ENCODE results near the gene ZNF460. TPM values are rescaled to one million over a fixed set of nuclear protein-coding genes. Genes with fewer than 3 reads are reported as not detected.

ZNF460 gene
- total and polyA plus RNA-seq, 4 experiments from 2014 or later, result 4.4 to 69.6 (median 32.5) TPM

GRCh38 chr19:57293719-57294118 lies 13.4 kb downstream of the ZNF460 start:
- Mint-ChIP-seq H3K36me3 (peaks cover 87 to 89% of the 10 kb centered on the region in 2 donors), H3K4me3 (no peak overlapping the region), H3K27me3 (no peaks in the 10 kb centered on the region), H3K27ac (peak overlapping the region in 1 of 7 donors; percentile 32), H3K4me1 (peaks cover 7 to 17% (median 10%) of the 10 kb centered on the region in 4 donors), H3K9me3 (peaks cover 10 to 83% (median 61%) of the 10 kb centered on the region in 8 donors)
- Histone ChIP-seq H3K4me1 (ENCODE audit: insufficient read depth, low read length) (no peaks in the 10 kb centered on the region), H3K27ac (ENCODE audit: low read depth, low read length) (no peak overlapping the region), H3K27me3 (ENCODE audit: insufficient read depth, low read length) (no peaks in the 10 kb centered on the region), H3K9me3 (ENCODE audit: control insufficient read depth in 1 of 2, low read length in 2 of 2) (peaks cover 4 to 20% of the 10 kb centered on the region in 2 donors), H3K4me3 (ENCODE audit: low read length in 2 of 2) (no peak overlapping the region), H3K36me3 (ENCODE audit: insufficient read depth, low read length) (peaks cover 43% of the 10 kb centered on the region)
- CTCF ChIA-PET (ENCODE audit: partially characterized antibody), result no interaction called here
- POLR2A ChIA-PET (ENCODE audit: partially characterized antibody), result no interaction called here
- intact Hi-C loops (cut with micrococcal nuclease), result no loop called here
- DNase-seq, result no peak

GRCh38 chr19:57302020-57302465 lies 21.8 kb downstream of the ZNF460 start:
- Mint-ChIP-seq H3K27ac (no peak overlapping the region), H3K4me1 (peaks cover 0 to 16% (median 6%) of the 10 kb centered on the region in 4 donors), H3K9me3 (peaks cover 0 to 31% (median 11%) of the 10 kb centered on the region in 8 donors), H3K4me3 (no peak overlapping the region), H3K27me3 (no peaks in the 10 kb centered on the region), H3K36me3 (peaks cover 44 to 52% of the 10 kb centered on the region in 2 donors)
- H3K4me3 ChIP-seq (ENCODE audit: low read length in 2 of 2), result no peak overlapping the region
- H3K27ac ChIP-seq (ENCODE audit: low read depth, low read length), result no peak overlapping the region
- no peaks in the 10 kb centered on the region for H3K27me3 ChIP-seq (ENCODE audit: insufficient read depth, low read length)
- no peak for DNase-seq
- H3K36me3 ChIP-seq (ENCODE audit: insufficient read depth, low read length), result peaks cover 9% of the 10 kb centered on the region
- intact Hi-C loops (cut with micrococcal nuclease), result no loop called here
- no peaks in the 10 kb centered on the region for H3K9me3 ChIP-seq (ENCODE audit: control insufficient read depth in 1 of 2, low read length in 2 of 2)
- POLR2A ChIA-PET (ENCODE audit: partially characterized antibody), result no interaction called here
- H3K4me1 ChIP-seq (ENCODE audit: insufficient read depth, low read length), result no peaks in the 10 kb centered on the region
- CTCF ChIA-PET (ENCODE audit: partially characterized antibody), result no interaction called here

- intact Hi-C loops (cut with micrococcal nuclease), result no loop called here
- Mint-ChIP-seq H3K27me3 (no peaks in the 10 kb centered on the region), H3K9me3 (peaks cover 0 to 25% (median 8%) of the 10 kb centered on the region in 8 donors), H3K4me1 (peaks cover 0 to 16% (median 4%) of the 10 kb centered on the region in 4 donors), H3K4me3 (no peak overlapping the region), H3K27ac (no peak overlapping the region), H3K36me3 (peaks cover 37 to 44% of the 10 kb centered on the region in 2 donors)
- ChIA-PET POLR2A (ENCODE audit: partially characterized antibody) (no interaction called here), CTCF (ENCODE audit: partially characterized antibody) (interaction anchor here (0.7 kb wide), 1 partner anchor 40 kb away, joined by 3 read pairs; no protein-coding TSS in a partner anchor)
- no peak overlapping the region for H3K4me3 ChIP-seq (ENCODE audit: low read length in 2 of 2)
- peaks cover 9% of the 10 kb centered on the region for H3K36me3 ChIP-seq (ENCODE audit: insufficient read depth, low read length)
- H3K4me1 ChIP-seq (ENCODE audit: insufficient read depth, low read length), result no peaks in the 10 kb centered on the region
- no peaks in the 10 kb centered on the region for H3K9me3 ChIP-seq (ENCODE audit: control insufficient read depth in 1 of 2, low read length in 2 of 2)
- no peak overlapping the region for H3K27ac ChIP-seq (ENCODE audit: low read depth, low read length)
- H3K27me3 ChIP-seq (ENCODE audit: insufficient read depth, low read length), result no peaks in the 10 kb centered on the region
- no peak for DNase-seq
These were observed 22.6 kb downstream of the ZNF460 start for GRCh38 chr19:57302727-57303401.

DNA sequence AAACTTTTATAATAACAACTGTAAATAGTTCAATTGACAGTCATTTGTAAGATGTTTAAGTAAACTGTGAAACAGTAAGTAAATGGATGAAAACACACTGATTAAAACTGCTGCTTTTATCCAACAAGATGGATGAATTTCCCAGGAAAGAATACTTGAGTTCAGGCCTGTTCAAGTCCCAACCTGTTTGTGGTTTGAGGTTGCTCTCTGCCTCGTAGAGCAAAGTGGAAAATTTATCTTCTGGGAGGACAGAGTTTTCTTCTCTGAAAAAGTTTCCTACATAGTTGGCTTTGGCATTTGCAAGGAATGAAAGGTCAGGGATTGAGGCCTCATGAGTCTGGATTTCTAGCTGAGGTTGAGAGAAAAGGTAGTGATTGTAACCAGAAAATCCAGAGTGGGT lies 24.8 kb downstream of the ZNF460 start:
- Mint-ChIP-seq H3K27me3 (no peaks in the 10 kb centered on the region), H3K4me1 (peaks cover 0 to 9% (median 4%) of the 10 kb centered on the region in 4 donors), H3K9me3 (peaks cover 2 to 28% (median 8%) of the 10 kb centered on the region in 8 donors), H3K36me3 (peaks cover 22 to 32% of the 10 kb centered on the region in 2 donors), H3K4me3 (no peak overlapping the region), H3K27ac (no peak overlapping the region)
- Histone ChIP-seq H3K4me3 (ENCODE audit: low read length in 2 of 2) (no peak overlapping the region), H3K36me3 (ENCODE audit: insufficient read depth, low read length) (peaks cover 9% of the 10 kb centered on the region), H3K9me3 (ENCODE audit: control insufficient read depth in 1 of 2, low read length in 2 of 2) (no peaks in the 10 kb centered on the region), H3K4me1 (ENCODE audit: insufficient read depth, low read length) (no peaks in the 10 kb centered on the region), H3K27me3 (ENCODE audit: insufficient read depth, low read length) (no peaks in the 10 kb centered on the region), H3K27ac (ENCODE audit: low read depth, low read length) (no peak overlapping the region)
- ChIA-PET CTCF (ENCODE audit: partially characterized antibody) (no interaction called here), POLR2A (ENCODE audit: partially characterized antibody) (no interaction called here)
- DNase-seq, result no peak
- intact Hi-C loops (cut with micrococcal nuclease), result no loop called here

GRCh38 chr19:57308514-57308913 lies 28.2 kb downstream of the ZNF460 start:
- POLR2A ChIA-PET (ENCODE audit: partially characterized antibody), result no interaction called here
- Mint-ChIP-seq H3K27me3 (peaks cover 0 to 1% of the 10 kb centered on the region in 2 donors), H3K9me3 (peaks cover 2 to 36% (median 10%) of the 10 kb centered on the region in 8 donors), H3K4me3 (no peak overlapping the region), H3K27ac (no peak overlapping the region), H3K36me3 (peaks cover 5 to 13% of the 10 kb centered on the region in 2 donors), H3K4me1 (peaks cover 0 to 4% (median under 1%) of the 10 kb centered on the region in 4 donors)
- no peak for DNase-seq
- no peak overlapping the region for H3K27ac ChIP-seq (ENCODE audit: low read depth, low read length)
- H3K4me3 ChIP-seq (ENCODE audit: low read length in 2 of 2), result no peak overlapping the region
- no peaks in the 10 kb centered on the region for H3K36me3 ChIP-seq (ENCODE audit: insufficient read depth, low read length)
- no peaks in the 10 kb centered on the region for H3K9me3 ChIP-seq (ENCODE audit: control insufficient read depth in 1 of 2, low read length in 2 of 2)
- CTCF ChIA-PET (ENCODE audit: partially characterized antibody), result no interaction called here
- intact Hi-C loops (cut with micrococcal nuclease), result no loop called here
- no peaks in the 10 kb centered on the region for H3K4me1 ChIP-seq (ENCODE audit: insufficient read depth, low read length)
- H3K27me3 ChIP-seq (ENCODE audit: insufficient read depth, low read length), result no peaks in the 10 kb centered on the region

- Mint-ChIP-seq H3K36me3 (peaks cover 0 to 11% of the 10 kb centered on the region in 2 donors), H3K9me3 (peaks cover 6 to 56% (median 20%) of the 10 kb centered on the region in 8 donors), H3K4me3 (no peak overlapping the region), H3K27me3 (peaks cover 9 to 15% of the 10 kb centered on the region in 2 donors), H3K27ac (no peak overlapping the region), H3K4me1 (peaks cover 0 to 4% (median 0%) of the 10 kb centered on the region in 4 donors)
- H3K9me3 ChIP-seq (ENCODE audit: control insufficient read depth in 1 of 2, low read length in 2 of 2), result no peaks in the 10 kb centered on the region
- no peaks in the 10 kb centered on the region for H3K27me3 ChIP-seq (ENCODE audit: insufficient read depth, low read length)
- no peak overlapping the region for H3K4me3 ChIP-seq (ENCODE audit: low read length in 2 of 2)
- DNase-seq, result no peak
- H3K36me3 ChIP-seq (ENCODE audit: insufficient read depth, low read length), result no peaks in the 10 kb centered on the region
- H3K27ac ChIP-seq (ENCODE audit: low read depth, low read length), result no peak overlapping the region
- ChIA-PET POLR2A (ENCODE audit: partially characterized antibody) (interaction anchor here (1.3 kb wide), 1 partner anchor 9 kb away, joined by 3 read pairs; no protein-coding TSS in a partner anchor), CTCF (ENCODE audit: partially characterized antibody) (no interaction called here)
- intact Hi-C loops (cut with micrococcal nuclease), result no loop called here
- H3K4me1 ChIP-seq (ENCODE audit: insufficient read depth, low read length), result no peaks in the 10 kb centered on the region
These were observed 30.5 kb downstream of the ZNF460 start for GRCh38 chr19:57310792-57311191.

GRCh38 chr19:57314146-57314545 lies 33.9 kb downstream of the ZNF460 start:
- no peak for DNase-seq
- Histone ChIP-seq H3K4me3 (ENCODE audit: low read length in 2 of 2) (no peak overlapping the region), H3K9me3 (ENCODE audit: control insufficient read depth in 1 of 2, low read length in 2 of 2) (no peaks in the 10 kb centered on the region), H3K27ac (ENCODE audit: low read depth, low read length) (no peak overlapping the region), H3K36me3 (ENCODE audit: insufficient read depth, low read length) (no peaks in the 10 kb centered on the region), H3K27me3 (ENCODE audit: insufficient read depth, low read length) (peaks cover 8% of the 10 kb centered on the region), H3K4me1 (ENCODE audit: insufficient read depth, low read length) (no peaks in the 10 kb centered on the region)
- peaks cover 8 to 73% (median 20%) of the 10 kb centered on the region in 8 donors for H3K9me3 Mint-ChIP-seq
- intact Hi-C loops (cut with micrococcal nuclease), result no loop called here
- ChIA-PET CTCF (ENCODE audit: partially characterized antibody) (no interaction called here), POLR2A (ENCODE audit: partially characterized antibody) (no interaction called here)
- peaks cover 0 to 4% (median 0%) of the 10 kb centered on the region in 4 donors for H3K4me1 Mint-ChIP-seq
- peaks cover 24 to 26% of the 10 kb centered on the region in 2 donors for H3K27me3 Mint-ChIP-seq
- H3K27ac Mint-ChIP-seq, result no peak overlapping the region
- peaks cover 0 to 10% of the 10 kb centered on the region in 2 donors for H3K36me3 Mint-ChIP-seq
- no peak overlapping the region for H3K4me3 Mint-ChIP-seq
